Measurements from ENCODE around the gene FAM110A. TPM values are rescaled to one million over a fixed set of nuclear protein-coding genes. Genes with fewer than 3 reads are reported as not detected.
A peak's percentile ranks its signal among the peaks of the same experiment; 100 is the strongest.
"Not testable (repeated sequence)": the region's sequence is repeated elsewhere in the genome, so short reads cannot be mapped to it uniquely, and the experiment has no call there.

Gene FAM110A
- total RNA-seq, 1 donor from 2014 or later, result 1.4 TPM

DNA sequence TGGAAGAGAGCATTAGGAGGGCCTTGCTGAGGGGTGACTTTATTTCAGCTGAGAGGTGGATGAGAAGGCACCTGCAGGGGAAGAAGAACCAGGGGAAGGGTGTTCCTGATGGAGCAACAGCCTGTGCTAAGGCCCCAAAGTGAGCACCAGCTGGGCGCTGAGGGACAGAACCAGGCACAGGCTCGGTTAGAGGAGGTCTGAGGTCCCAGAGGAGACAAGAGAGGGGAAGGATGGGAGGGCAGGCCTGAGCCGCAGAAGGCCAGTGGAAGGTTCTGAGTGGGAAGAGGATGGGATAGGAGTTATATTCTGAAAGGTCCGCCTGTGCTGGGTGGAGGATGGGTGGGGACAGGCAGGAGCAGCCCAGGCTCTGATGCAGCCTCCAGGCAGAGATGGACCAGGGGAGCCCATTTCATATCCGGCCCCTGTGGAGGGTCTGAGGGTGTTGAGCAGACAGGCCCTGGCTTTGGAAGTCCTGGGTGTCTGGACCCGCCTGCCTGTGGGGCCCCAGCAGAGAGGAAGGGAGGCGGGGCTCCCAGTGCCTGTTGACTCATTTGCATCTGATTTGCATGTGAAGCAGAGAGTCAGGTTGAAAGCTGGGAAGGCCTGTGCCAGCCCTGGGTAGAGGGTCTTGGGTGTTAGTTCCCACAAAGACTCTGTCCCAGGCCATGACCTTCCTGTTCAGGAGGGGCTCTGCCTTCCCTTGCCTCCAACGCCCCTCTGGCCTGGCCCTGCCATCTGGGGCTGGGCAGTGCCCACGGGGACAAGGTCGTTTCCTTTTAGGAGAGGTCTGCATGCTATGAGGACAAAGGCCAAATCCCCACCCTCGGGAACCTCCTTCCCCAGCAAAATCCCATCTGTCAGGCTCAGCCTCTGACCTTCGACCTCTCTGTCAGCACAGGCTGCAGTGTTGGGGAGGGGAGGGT, 10.6 kb upstream of the FAM110A start:
- no peak for DNase-seq (ENCODE audit: low read depth in 2 of 2)

- DNase-seq (ENCODE audit: low read depth in 2 of 2), result no peak
Measured at GRCh38 chr20:823574-823902, 10.0 kb upstream of the FAM110A start.

DNA sequence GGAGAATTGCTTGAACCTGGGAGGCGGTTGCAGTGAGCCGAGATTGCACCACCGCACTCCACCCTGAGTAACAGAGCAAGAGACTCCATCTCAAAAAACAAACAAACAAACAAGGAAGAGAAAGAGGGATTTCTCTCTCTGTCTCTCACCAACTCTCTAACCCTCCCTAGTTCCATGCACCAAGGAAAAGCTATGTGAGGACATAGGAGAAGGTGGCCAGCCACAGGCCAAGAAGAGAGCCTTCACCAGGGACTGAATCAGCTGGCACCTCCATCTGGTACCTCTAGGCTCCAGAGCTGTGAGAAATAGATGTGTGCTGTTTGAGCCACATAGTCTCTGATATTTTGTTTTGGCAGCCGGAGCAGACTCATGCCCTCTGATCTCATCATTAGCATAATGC, 9.0 kb upstream of the FAM110A start:
- DNase-seq (ENCODE audit: low read depth in 2 of 2), result no peak

GRCh38 chr20:824916-825315, 8.6 kb upstream of the FAM110A start:
- no peak for DNase-seq (ENCODE audit: low read depth in 2 of 2)

- no peak for DNase-seq (ENCODE audit: low read depth in 2 of 2)
Measured at GRCh38 chr20:825710-826421, 7.6 kb upstream of the FAM110A start.

- DNase-seq (ENCODE audit: low read depth in 2 of 2), result no peak
Measured at GRCh38 chr20:826695-827323, 6.7 kb upstream of the FAM110A start.

GRCh38 chr20:827981-828380, 5.5 kb upstream of the FAM110A start:
- not testable (repeated sequence) for DNase-seq (ENCODE audit: low read depth in 2 of 2)

DNA sequence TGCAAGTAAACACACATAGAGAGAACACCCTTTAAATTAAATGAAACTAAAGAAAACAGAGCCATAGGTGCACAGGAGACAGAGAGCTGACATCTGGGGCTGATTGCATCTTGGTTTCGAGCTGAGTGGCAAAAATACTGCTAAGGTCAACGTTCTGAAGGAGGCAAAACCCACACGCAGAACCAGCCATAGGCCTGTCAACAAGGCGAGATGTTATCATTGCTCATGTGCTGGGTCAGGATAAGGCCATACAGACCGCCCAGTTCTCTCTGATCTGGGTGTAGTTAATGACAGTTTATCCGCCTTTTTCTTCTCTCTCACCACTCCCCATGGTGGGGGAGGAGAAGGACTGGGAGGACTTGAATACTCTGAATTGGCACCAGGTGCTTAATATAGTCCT, 4.5 kb upstream of the FAM110A start:
- no peak for DNase-seq (ENCODE audit: low read depth in 2 of 2)

- DNase-seq (ENCODE audit: low read depth in 2 of 2), result no peak
Measured at GRCh38 chr20:829551-829950, 4.0 kb upstream of the FAM110A start.

DNA sequence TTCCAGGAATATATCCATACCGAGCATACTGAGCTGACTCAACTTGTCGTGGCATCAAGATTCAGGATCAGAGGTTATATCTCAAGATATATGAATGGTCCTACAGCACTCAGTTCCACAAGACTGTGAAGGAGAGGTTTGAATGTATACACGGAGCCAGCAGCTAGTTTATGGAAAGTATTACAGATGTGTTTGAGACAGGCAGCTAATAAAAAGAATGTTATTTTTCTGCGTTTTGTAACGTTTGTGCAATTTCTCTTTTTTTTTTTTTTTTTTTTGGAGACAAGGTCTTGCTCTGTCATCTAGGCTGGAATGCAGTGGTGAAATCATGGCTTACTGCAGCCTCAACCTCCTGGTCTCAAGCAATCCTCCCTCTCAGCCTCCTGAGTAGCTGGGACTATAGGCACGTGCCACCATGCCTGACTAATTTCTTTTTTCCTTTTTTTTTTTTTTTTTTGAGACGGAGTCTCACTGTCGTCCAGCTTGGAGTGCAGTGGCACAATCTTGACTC, 3.4 kb upstream of the FAM110A start:
- DNase-seq (ENCODE audit: low read depth in 2 of 2), result no peak

DNA sequence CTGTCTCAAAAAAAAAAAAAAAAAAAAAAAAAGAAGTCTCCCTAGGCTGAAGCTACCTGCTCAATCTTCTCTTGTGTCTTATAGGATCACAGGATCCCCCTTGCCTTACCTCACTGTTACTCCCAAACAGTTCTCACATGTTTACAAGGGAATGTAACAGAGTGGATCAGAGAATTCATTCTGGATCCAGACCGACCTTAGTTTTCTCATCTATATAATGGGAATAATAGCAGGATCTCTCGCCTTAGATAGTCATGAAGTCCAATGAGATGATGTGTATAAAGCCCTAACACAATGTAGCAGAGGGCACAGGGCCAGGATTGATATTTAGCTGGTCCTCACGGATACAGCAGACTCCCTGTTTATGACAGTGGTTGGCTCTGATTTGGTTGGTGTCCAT, 2.3 kb upstream of the FAM110A start:
- no peak for DNase-seq (ENCODE audit: low read depth in 2 of 2)

DNA sequence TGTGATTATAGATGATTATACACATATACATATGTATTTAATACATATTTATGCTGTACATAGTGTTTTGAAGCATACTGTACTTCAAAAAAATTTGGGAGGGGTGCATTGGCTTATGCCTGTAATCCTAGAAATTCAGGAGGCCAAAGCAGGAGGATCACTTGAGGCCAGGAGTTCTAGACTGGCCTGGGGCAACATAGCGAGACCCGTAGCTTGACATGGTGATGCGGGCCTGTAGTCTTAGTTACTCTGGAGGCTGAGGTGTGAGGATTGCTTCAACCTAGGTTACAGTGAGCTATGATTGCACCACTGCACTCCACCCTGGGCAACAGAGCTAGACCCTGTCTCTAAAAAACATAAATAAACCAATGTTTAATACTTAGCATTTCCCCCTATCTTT, 1.6 kb upstream of the FAM110A start:
- DNase-seq (ENCODE audit: low read depth in 2 of 2), result no peak

DNA sequence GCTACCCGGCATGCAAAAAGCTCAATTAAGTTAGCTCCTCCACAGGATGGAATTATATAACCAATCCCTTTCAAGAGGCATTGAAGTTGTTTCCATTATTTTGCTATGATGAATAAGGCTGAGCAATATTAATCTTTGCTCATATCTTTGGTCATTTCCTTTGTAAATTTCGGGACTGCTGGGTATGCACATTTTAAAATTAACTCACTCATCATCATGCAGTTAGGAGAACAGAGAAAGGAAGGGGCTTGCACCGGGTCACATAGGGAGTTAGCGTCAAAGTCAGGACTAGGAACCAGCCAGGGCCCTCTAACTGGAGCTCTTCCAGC, 430 bp upstream of the FAM110A start:
- DNase-seq (ENCODE audit: low read depth in 2 of 2), result no peak

DNA sequence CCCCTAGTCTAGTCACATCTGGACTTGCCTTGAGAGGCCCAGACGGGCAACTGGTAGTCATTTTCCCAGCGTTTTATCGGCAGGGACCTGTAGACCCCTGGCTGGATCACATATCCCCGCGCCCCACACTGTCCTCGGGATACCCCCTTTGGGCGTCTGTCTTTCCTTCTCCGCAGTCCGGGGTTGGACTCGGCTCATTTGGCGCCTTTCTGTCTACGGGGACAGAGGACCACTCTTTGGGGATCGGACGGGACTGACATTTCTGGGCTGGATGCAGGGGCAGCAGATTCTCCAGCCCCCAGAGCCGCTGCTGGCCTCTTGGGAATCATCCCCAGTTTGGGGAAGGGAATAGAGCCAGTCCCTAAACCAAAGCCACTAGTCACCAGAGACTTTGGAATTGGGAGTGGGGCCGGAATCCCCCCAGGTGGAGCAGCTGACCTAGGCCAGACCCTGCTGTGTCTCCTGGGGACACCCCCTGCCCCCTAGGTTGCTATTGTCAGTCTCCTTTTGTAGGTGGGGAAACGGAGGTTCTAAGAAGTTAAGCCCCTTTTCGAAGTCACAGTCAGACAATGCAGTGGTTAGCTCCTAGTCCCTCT, 734 bp downstream of the FAM110A start:
- DNase-seq (ENCODE audit: low read depth in 2 of 2), result no peak

DNA sequence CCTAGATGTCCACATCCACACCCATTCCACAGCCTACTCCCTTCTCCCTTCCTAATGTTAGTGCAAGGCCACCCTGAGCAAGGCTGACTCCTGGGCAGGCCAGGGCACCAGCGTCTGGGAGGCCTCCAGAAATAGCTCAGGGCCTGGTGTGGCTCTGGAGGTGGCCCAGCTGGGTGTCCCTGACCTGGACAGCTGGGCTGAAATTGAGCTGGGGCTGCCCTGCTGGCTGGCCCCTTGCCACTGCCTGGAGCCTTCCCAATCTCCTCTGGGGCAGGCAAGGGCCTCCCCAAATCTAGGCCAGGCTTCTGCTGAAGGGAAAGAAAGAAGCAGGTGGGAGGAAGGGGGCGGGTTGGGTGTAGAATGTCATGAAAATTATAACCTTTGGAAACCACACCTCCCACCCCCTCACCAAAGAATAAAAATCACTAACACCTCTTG, 2.1 kb downstream of the FAM110A start:
- DNase-seq (ENCODE audit: low read depth in 2 of 2), result no peak

DNA sequence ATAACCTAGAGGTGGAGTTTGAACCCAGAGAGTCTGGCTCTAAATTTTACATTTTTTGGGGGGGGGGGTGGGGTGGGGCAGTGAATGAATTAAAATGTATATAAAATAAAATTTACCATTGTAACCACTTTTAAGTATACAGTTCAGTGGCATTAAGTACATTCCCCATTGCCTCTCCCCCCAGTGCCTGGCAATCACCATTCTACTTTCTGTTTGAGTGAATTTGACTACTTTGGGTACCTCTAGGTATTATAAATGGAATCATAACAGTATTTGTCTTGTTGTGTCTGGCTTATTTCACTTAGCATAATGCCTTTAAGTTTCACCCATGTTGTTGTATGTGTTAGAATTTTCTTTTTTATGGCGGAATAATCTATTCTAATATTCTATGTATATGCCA, 2.7 kb downstream of the FAM110A start:
- DNase-seq (ENCODE audit: low read depth in 2 of 2), result no peak

DNA sequence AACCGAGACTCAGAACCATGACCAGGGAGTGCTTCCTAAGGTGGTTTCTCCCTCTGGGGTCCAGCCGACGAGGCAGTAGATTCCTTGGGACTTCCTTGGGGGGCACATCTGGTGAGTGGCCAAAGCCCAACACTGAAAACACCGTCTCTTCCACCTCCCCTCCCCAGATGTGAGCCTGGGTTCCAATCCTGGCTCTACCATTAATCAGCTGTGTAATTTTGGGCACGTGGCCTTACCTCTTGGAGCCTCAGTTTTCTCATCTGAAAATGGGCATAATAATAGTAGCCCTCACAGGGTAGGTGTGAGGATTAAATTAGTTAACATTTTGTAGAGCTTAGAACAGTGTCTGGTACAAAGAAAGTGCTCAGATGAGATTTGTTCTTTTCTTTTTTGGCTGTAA, 5.5 kb downstream of the FAM110A start:
- no peak for DNase-seq (ENCODE audit: low read depth in 2 of 2)

GRCh38 chr20:839626-840025, 6.1 kb downstream of the FAM110A start:
- no peak for DNase-seq (ENCODE audit: low read depth in 2 of 2)

GRCh38 chr20:840503-840857, 7.0 kb downstream of the FAM110A start:
- no peak for DNase-seq (ENCODE audit: low read depth in 2 of 2)

- peak in 1 of 2 donors; percentile 34 for DNase-seq (ENCODE audit: low read depth in 2 of 2)
Measured at GRCh38 chr20:840858-841567, 7.5 kb downstream of the FAM110A start.
